B cell (primary cell): ENCODE measurements around the gene PFKP.

Experiments used
- EZH2 ChIP-seq: IDR thresholded peaks from 2 replicates; pipeline ENCODE4 v1.6.1; 2012; ENCODE audit warnings: borderline replicate concordance, low read depth, mild to moderate bottlenecking, moderate library complexity, low read length; ENCODE audit not compliant: insufficient read depth, poor library complexity, severe bottlenecking
- TF ChIP-seq, protein P1 (sequence below): fragments of 200-600 bp; IDR thresholded peaks from one replicate; pipeline ENCODE4 v1.8.0; 2022; ENCODE audit warnings: antibody characterized with exemption, mild to moderate bottlenecking

DNA sequence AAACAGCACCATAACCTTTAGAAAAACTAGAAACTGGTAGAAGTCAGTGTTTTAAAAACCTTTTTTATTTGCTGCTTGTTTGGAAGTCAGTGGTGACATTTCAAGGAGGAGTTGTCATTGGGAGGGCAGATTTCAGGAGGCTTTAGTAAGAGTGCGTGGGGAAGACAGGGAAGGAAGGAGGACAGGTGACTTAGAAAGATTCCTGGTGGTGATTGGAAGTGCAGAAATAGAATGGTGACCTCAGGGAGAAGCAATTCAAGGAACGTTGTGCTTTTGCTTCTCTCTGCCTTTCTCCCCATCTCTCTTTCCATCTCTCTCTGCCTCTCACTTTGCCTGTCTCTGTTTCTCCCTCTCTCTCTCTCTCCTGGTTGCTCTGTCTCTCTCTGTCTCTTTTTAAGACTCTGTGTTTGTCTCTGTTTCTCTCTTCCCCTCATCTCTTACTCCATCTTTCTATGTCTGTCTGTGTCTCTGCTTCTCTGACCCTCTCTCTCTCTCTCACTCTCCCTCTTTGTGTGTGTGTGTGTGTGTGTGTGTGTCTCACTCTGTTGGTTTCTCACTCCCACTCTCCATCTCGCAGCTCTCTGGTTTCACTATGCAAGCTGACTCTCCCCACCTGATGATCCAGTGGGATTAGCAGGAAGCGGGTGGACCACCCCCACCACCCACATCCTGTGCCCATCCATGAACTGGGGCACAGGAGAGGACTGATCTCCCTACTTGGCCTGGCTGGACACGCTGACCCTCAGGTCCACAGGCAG is 10.9 kb upstream of the PFKP start:
- TF ChIP-seq, protein P1, sequence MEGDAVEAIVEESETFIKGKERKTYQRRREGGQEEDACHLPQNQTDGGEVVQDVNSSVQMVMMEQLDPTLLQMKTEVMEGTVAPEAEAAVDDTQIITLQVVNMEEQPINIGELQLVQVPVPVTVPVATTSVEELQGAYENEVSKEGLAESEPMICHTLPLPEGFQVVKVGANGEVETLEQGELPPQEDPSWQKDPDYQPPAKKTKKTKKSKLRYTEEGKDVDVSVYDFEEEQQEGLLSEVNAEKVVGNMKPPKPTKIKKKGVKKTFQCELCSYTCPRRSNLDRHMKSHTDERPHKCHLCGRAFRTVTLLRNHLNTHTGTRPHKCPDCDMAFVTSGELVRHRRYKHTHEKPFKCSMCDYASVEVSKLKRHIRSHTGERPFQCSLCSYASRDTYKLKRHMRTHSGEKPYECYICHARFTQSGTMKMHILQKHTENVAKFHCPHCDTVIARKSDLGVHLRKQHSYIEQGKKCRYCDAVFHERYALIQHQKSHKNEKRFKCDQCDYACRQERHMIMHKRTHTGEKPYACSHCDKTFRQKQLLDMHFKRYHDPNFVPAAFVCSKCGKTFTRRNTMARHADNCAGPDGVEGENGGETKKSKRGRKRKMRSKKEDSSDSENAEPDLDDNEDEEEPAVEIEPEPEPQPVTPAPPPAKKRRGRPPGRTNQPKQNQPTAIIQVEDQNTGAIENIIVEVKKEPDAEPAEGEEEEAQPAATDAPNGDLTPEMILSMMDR = no peak
- TF ChIP-seq EZH2 = no peak
